ENCODE data around the gene FSTL5.

GRCh38 chr4:161658676-161659075, 505.1 kb downstream of the FSTL5 start:
- no peak for TF ChIP-seq CTCF (IDR thresholded peaks at IDR 0.05; ENCODE audit: insufficient read depth, low read length, poor library complexity, severe bottlenecking)
- no peak for TF ChIP-seq EZH2phosphoT487 (conservative IDR thresholded peaks at IDR 0.05; ENCODE audit: low read length)

All from SU-DHL-6 (cell line).